CD4-positive, CD25-positive, alpha-beta regulatory T cell (primary cell): ENCODE data around the gene LIMS2. TPM values are rescaled to one million over a fixed set of nuclear protein-coding genes. Genes with fewer than 3 reads are reported as not detected.

Source experiments
- ATAC-seq, 2 donors: fragments of 150-1000 bp; cut with Tn5 transposase; one replicate each; pipeline ENCODE4 v1.10.0; 2021; ENCODE audit warnings: low read depth in 2 of 2, moderate number of reproducible peaks in 2 of 2, moderate library complexity in 1 of 2
- DNase-seq, 3 donors: peaks; one replicate each; pipeline versions ENCODE4 v3.0.0 to v3.0.0-alpha.2; 2012 to 2022; ENCODE audit warnings: mixed read lengths in 1 of 3
- H3K27ac ChIP-seq: one replicate; pipeline ENCODE4 v1.7.0; 2013; ENCODE audit warnings: mild to moderate bottlenecking, low read length; ENCODE audit not compliant: insufficient read depth, poor library complexity, severe bottlenecking
- H3K27me3 ChIP-seq: one replicate; pipeline ENCODE4 v1.7.0; 2013; ENCODE audit warnings: low read length; ENCODE audit not compliant: control insufficient read depth, insufficient read depth
- H3K36me3 ChIP-seq: one replicate; pipeline ENCODE4 v1.7.0; 2013; ENCODE audit warnings: mild to moderate bottlenecking, low read length, moderate library complexity; ENCODE audit not compliant: control insufficient read depth, insufficient read depth
- H3K4me1 ChIP-seq: 2 replicates; pipeline ENCODE4 v1.7.0; 2013; ENCODE audit warnings: mild to moderate bottlenecking, low read length; ENCODE audit not compliant: insufficient read depth, control insufficient read depth, poor library complexity, severe bottlenecking
- H3K4me3 ChIP-seq: one replicate; pipeline ENCODE4 v1.7.0; 2013; ENCODE audit warnings: low read depth, mild to moderate bottlenecking, low read length, moderate library complexity
- H3K9me3 ChIP-seq, 2 experiments: 1 replicate in 1 of 2; 2 replicates in 1 of 2; pipeline ENCODE4 v1.7.0; 2013; ENCODE audit warnings: low read length in 2 of 2, mild to moderate bottlenecking in 1 of 2, moderate library complexity in 1 of 2; ENCODE audit not compliant: control insufficient read depth in 2 of 2
- H3K27ac Mint-ChIP-seq, 3 donors: one replicate each; pipeline ENCODE4 v1.8.0; 2020 to 2022; ENCODE audit warnings: mild to moderate bottlenecking in 3 of 3, mixed read lengths in 3 of 3, moderate library complexity in 2 of 3
- H3K27me3 Mint-ChIP-seq: one replicate; pipeline ENCODE4 v1.8.0; 2022; ENCODE audit warnings: mild to moderate bottlenecking, mixed read lengths
- H3K36me3 Mint-ChIP-seq: one replicate; pipeline ENCODE4 v1.8.0; 2020; ENCODE audit warnings: mixed read lengths
- H3K4me1 Mint-ChIP-seq, 4 donors: one replicate each; pipeline ENCODE4 v1.8.0; 2020 to 2022; ENCODE audit warnings: mixed read lengths in 4 of 4, mild to moderate bottlenecking in 1 of 4
- H3K4me3 Mint-ChIP-seq, 4 donors: one replicate each; pipeline ENCODE4 v1.8.0; 2020 to 2022; ENCODE audit warnings: mild to moderate bottlenecking in 4 of 4, mixed read lengths in 4 of 4, moderate library complexity in 3 of 4
- H3K9me3 Mint-ChIP-seq, 7 donors: one replicate each; pipeline ENCODE4 v1.8.0; 2020 to 2022; ENCODE audit warnings: mixed read lengths in 7 of 7, mild to moderate bottlenecking in 3 of 7, moderate library complexity in 2 of 7
- polyA plus RNA-seq, 4 donors: library from polyadenylated mRNA; unstranded; fragments of 300-500 nt; fragmentation: Illumina TruSeq; gene quantifications; one replicate each; pipeline ENCODE4 v1.2.3, GENCODE V29; 2021
- total RNA-seq: library from RNA; stranded (reverse); gene quantifications from one replicate; pipeline ENCODE4 v1.2.3, GENCODE V29; 2022

LIMS2 gene
- total and polyA plus RNA-seq, 5 donors from 2014 or later: 10.8 to 23.8 (median 15.4) TPM

DNA sequence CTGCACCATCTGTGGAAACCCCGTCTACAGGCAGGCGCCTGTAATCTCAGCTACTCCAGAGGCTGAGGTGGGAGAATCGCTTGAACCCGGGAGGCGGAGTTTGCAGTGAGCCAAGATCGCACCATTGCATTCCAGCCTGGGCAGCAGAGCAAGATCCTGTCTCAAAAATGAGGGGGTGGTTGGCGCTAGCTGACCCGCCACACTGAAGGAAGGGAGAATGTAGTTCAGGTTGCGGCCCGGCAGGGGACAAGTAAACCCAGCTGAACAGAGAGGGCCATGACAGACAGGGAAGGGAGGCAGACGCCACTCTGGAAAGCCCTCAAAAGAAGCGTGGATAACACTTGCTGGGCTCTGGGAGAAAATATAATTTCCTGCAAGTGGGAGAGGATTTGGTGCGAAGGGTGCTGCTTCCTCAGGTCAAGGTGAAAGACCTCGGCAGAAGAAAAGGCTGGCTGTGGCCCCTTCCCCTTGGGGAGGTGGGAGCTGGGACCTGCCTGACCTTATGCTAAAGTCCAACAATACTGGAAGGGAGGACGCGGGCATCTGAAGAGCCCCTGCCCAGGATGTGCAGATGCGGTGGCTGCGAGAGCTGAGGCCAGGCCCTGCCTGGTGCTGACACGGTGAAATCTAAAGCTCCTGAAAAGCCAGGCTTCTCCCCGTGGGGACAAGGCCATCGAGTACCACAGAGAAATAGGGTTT lies 22.3 kb upstream of the LIMS2 start:
- H3K9me3 Mint-ChIP-seq: no peaks in the 10 kb centered on the region
- no peak for ATAC-seq
- H3K27me3 Mint-ChIP-seq: peaks cover 16% of the 10 kb centered on the region
- peaks cover 11 to 20% (median 15%) of the 10 kb centered on the region in 4 donors for H3K4me1 Mint-ChIP-seq
- Histone ChIP-seq H3K4me1 (peaks cover 14% of the 10 kb centered on the region), H3K27me3 (no peaks in the 10 kb centered on the region), H3K9me3 (no peaks in the 10 kb centered on the region), H3K36me3 (no peaks in the 10 kb centered on the region), H3K27ac (no peak overlapping the region), H3K4me3 (no peak overlapping the region)
- H3K27ac Mint-ChIP-seq: no peak overlapping the region
- DNase-seq: no peak
- H3K36me3 Mint-ChIP-seq: peaks cover 9% of the 10 kb centered on the region
- H3K4me3 Mint-ChIP-seq: peak overlapping the region in 1 of 4 donors; percentile 76

DNA sequence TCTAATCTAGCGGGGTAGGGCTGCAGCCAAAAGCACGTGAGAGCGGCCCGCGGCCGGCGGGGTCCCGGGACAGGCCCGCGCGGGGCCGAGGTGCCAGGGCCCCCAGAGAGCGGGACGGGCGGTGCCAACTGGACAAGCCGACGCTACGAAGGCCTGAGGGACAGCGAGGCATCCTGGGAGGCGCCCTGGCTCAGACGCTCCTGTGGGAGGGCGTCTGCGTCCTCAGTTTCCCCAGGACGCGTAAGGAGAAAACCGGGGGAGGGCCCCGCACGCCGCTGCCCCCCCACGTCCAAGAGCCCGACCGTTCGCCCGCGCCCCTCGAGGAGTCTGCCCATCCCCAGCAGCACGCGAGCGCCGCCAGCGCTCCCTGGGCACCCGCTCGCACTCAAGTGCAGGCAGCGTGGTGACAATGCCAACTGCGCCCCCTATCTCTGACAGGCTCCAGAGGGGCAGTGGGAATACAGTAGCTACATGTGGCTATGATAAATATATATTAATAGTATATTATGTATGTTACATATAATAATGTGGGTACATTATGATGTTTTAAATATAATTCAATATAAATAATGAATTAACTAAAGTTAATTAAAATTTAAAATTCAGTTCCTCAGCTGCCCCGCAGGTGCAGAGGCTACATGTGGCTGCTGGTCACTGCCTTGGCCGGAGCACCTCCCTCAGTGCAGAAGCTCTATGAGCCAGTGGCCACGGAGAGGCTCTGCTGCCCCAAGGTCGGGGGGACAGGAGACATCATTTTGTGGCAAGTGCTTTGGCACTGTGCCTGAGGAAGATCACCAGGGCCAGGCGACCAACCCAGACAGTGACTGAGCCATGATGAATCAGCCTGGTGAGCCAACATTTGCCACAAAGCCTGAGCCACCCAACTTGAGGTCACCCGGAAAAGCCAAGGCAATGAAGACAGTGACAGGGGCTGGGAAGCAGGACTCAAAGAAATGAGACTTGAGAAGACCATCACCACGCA lies 20.5 kb upstream of the LIMS2 start:
- Mint-ChIP-seq H3K4me3 (peak overlapping the region in 1 of 4 donors; percentile 38), H3K9me3 (peaks cover 0 to 13% (median 7%) of the 10 kb centered on the region in 7 donors), H3K4me1 (peaks cover 0 to 8% (median 7%) of the 10 kb centered on the region in 4 donors), H3K27me3 (peaks cover 16% of the 10 kb centered on the region), H3K27ac (no peak overlapping the region), H3K36me3 (peaks cover 7% of the 10 kb centered on the region)
- DNase-seq: peak; percentile 33 to 56 (median 55)
- ATAC-seq: peak; percentile 50 to 75
- no peak overlapping the region for H3K27ac ChIP-seq
- no peaks in the 10 kb centered on the region for H3K36me3 ChIP-seq
- peaks cover 2 to 4% of the 10 kb centered on the region in 2 experiments for H3K9me3 ChIP-seq
- no peak overlapping the region for H3K4me3 ChIP-seq
- peaks cover 6% of the 10 kb centered on the region for H3K4me1 ChIP-seq
- no peaks in the 10 kb centered on the region for H3K27me3 ChIP-seq

GRCh38 chr2:127694986-127695385 lies 19.7 kb upstream of the LIMS2 start:
- peaks cover 0 to 15% (median 7%) of the 10 kb centered on the region in 7 donors for H3K9me3 Mint-ChIP-seq
- H3K27ac Mint-ChIP-seq: no peak overlapping the region
- DNase-seq (no peak), ATAC-seq (no peak)
- H3K9me3 ChIP-seq: peaks cover 2 to 12% of the 10 kb centered on the region in 2 experiments
- H3K4me3 ChIP-seq: no peak overlapping the region
- no peaks in the 10 kb centered on the region for H3K36me3 ChIP-seq
- H3K4me1 ChIP-seq: no peaks in the 10 kb centered on the region
- peaks cover 0 to 4% (median under 1%) of the 10 kb centered on the region in 4 donors for H3K4me1 Mint-ChIP-seq
- H3K4me3 Mint-ChIP-seq: no peak overlapping the region
- H3K27me3 Mint-ChIP-seq: peaks cover 16% of the 10 kb centered on the region
- H3K36me3 Mint-ChIP-seq: peaks cover 7% of the 10 kb centered on the region
- no peaks in the 10 kb centered on the region for H3K27me3 ChIP-seq
- H3K27ac ChIP-seq: no peak overlapping the region

DNA sequence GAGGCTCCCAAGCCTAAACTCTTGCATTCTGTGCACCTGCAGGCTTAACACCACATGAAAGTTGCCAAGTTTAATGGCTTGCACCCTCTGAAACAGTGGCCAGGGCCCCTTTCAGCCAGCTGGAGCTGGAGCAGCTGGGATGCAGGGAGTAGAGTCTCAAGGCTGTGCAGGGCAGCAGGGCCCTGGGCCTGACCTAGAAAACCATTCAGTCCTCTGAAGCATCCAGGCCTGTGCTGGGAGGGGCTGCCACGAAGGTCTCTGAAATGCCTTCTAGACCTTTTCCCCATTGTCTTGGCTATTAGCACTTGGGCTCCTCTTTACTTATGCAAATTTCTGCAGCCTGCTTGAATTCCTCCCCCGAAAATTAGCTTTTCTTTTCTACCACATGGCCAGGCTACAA lies 15.4 kb upstream of the LIMS2 start:
- H3K4me3 Mint-ChIP-seq: no peak overlapping the region
- no peaks in the 10 kb centered on the region for H3K36me3 ChIP-seq
- no peaks in the 10 kb centered on the region for H3K4me1 Mint-ChIP-seq
- H3K9me3 ChIP-seq: peaks cover 13 to 20% of the 10 kb centered on the region in 2 experiments
- H3K36me3 Mint-ChIP-seq: peaks cover 3% of the 10 kb centered on the region
- peaks cover 7% of the 10 kb centered on the region for H3K27me3 ChIP-seq
- DNase-seq (no peak), ATAC-seq (no peak)
- H3K4me1 ChIP-seq: no peaks in the 10 kb centered on the region
- H3K9me3 Mint-ChIP-seq: peaks cover 0 to 28% (median 8%) of the 10 kb centered on the region in 7 donors
- H3K27ac Mint-ChIP-seq: no peak overlapping the region
- H3K27ac ChIP-seq: no peak overlapping the region
- peaks cover 27% of the 10 kb centered on the region for H3K27me3 Mint-ChIP-seq
- H3K4me3 ChIP-seq: no peak overlapping the region

- Mint-ChIP-seq H3K9me3 (peaks cover 0 to 28% (median 8%) of the 10 kb centered on the region in 7 donors), H3K4me1 (no peaks in the 10 kb centered on the region), H3K4me3 (no peak overlapping the region), H3K27me3 (peaks cover 19% of the 10 kb centered on the region), H3K36me3 (peaks cover 3% of the 10 kb centered on the region), H3K27ac (no peak overlapping the region)
- Histone ChIP-seq H3K4me1 (no peaks in the 10 kb centered on the region), H3K36me3 (no peaks in the 10 kb centered on the region), H3K4me3 (no peak overlapping the region), H3K9me3 (peaks cover 13 to 20% of the 10 kb centered on the region in 2 experiments), H3K27ac (no peak overlapping the region), H3K27me3 (peaks cover 7% of the 10 kb centered on the region)
- no peak for ATAC-seq
- no peak for DNase-seq
Observed at GRCh38 chr2:127688405-127688804, 13.1 kb upstream of the LIMS2 start.

GRCh38 chr2:127685410-127686080 lies 10.2 kb upstream of the LIMS2 start:
- no peaks in the 10 kb centered on the region for H3K4me1 Mint-ChIP-seq
- H3K27ac Mint-ChIP-seq: no peak overlapping the region
- Histone ChIP-seq H3K27me3 (peaks cover 7% of the 10 kb centered on the region), H3K27ac (no peak overlapping the region), H3K4me1 (no peaks in the 10 kb centered on the region), H3K9me3 (peaks cover 11 to 14% of the 10 kb centered on the region in 2 experiments), H3K4me3 (no peak overlapping the region), H3K36me3 (no peaks in the 10 kb centered on the region)
- H3K27me3 Mint-ChIP-seq: peaks cover 28% of the 10 kb centered on the region
- H3K9me3 Mint-ChIP-seq: peaks cover 0 to 14% (median 3%) of the 10 kb centered on the region in 7 donors
- ATAC-seq (no peak), DNase-seq (no peak)
- H3K36me3 Mint-ChIP-seq: no peaks in the 10 kb centered on the region
- no peak overlapping the region for H3K4me3 Mint-ChIP-seq

DNA sequence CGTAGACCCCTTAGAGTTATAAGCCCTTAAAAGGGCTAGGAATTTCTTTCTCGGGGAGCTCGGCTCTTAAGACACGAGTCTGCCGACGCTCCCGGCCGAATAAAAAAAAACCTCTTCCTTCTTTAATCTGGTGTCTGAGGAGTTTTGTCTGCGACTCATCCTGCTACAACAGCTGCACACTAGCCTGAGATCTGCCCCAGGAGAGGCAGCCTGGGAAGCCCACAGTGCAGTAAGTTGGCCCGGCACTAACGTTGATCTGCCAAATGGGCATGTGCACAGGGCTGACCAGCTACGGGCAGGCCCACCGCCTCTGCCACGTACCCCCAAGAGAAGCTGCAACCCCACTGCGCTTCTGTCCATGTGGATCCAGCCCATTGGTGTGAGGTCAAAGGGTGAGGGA lies 8.4 kb upstream of the LIMS2 start:
- no peak overlapping the region for H3K27ac Mint-ChIP-seq
- Histone ChIP-seq H3K36me3 (no peaks in the 10 kb centered on the region), H3K4me1 (no peaks in the 10 kb centered on the region), H3K27me3 (peaks cover 7% of the 10 kb centered on the region), H3K4me3 (no peak overlapping the region), H3K27ac (no peak overlapping the region), H3K9me3 (peaks cover 5 to 8% of the 10 kb centered on the region in 2 experiments)
- no peaks in the 10 kb centered on the region for H3K4me1 Mint-ChIP-seq
- H3K36me3 Mint-ChIP-seq: no peaks in the 10 kb centered on the region
- no peak for ATAC-seq
- peaks cover 0 to 13% (median 3%) of the 10 kb centered on the region in 7 donors for H3K9me3 Mint-ChIP-seq
- H3K27me3 Mint-ChIP-seq: peaks cover 31% of the 10 kb centered on the region
- H3K4me3 Mint-ChIP-seq: no peak overlapping the region
- DNase-seq: no peak
